Natural killer cell (primary cell): ENCODE data around the gene RFX8. TPM values are rescaled to one million over a fixed set of nuclear protein-coding genes. Genes with fewer than 3 reads are reported as not detected.

Source experiments
- ATAC-seq, 3 donors: fragments of 150-1000 bp in 2 of 3; fragments of 200-7000 bp in 1 of 3; cut with Tn5 transposase; 1 replicate in 1 of 3; 2 replicates in 2 of 3; pipeline ENCODE4 v1.10.0; 2021; ENCODE audit warnings: mild to moderate bottlenecking in 2 of 3, moderate library complexity in 2 of 3
- DNase-seq, 2 donors: peaks; one replicate each; pipeline versions ENCODE4 v3.0.0 to v3.0.0-alpha.2; 2013 to 2021; ENCODE audit warnings: mixed read lengths in 1 of 2
- H3K27ac ChIP-seq: one replicate; pipeline ENCODE4 v1.5.1; 2013; ENCODE audit warnings: mild to moderate bottlenecking, low read length
- H3K27me3 ChIP-seq: one replicate; pipeline ENCODE4 v1.6.1; 2013; ENCODE audit warnings: low read length; ENCODE audit not compliant: control insufficient read depth, insufficient read depth
- H3K36me3 ChIP-seq: one replicate; pipeline ENCODE4 v1.6.1; 2013; ENCODE audit warnings: low read length; ENCODE audit not compliant: control insufficient read depth, insufficient read depth
- H3K4me1 ChIP-seq: one replicate; pipeline ENCODE4 v1.6.1; 2013; ENCODE audit warnings: low read length; ENCODE audit not compliant: control insufficient read depth, insufficient read depth
- H3K4me3 ChIP-seq: one replicate; pipeline ENCODE4 v1.5.1; 2013; ENCODE audit warnings: low read length
- H3K9me3 ChIP-seq: one replicate; pipeline ENCODE4 v1.6.1; 2013; ENCODE audit warnings: low read length; ENCODE audit not compliant: control insufficient read depth, insufficient read depth
- H3K27ac Mint-ChIP-seq, 2 donors: one replicate each; pipeline ENCODE4 v1.8.0; 2022; ENCODE audit warnings: mild to moderate bottlenecking in 2 of 2, mixed read lengths in 2 of 2, moderate library complexity in 1 of 2
- H3K27me3 Mint-ChIP-seq, 2 donors: one replicate each; pipeline ENCODE4 v1.8.0; 2022; ENCODE audit warnings: low read depth in 2 of 2, mixed read lengths in 2 of 2
- H3K36me3 Mint-ChIP-seq: one replicate; pipeline ENCODE4 v1.8.0; 2022; ENCODE audit warnings: mixed read lengths
- H3K4me1 Mint-ChIP-seq, 2 donors: one replicate each; pipeline ENCODE4 v1.8.0; 2022; ENCODE audit warnings: mixed read lengths in 2 of 2
- H3K4me3 Mint-ChIP-seq: one replicate; pipeline ENCODE4 v1.8.0; 2022; ENCODE audit warnings: mild to moderate bottlenecking, moderate library complexity, mixed read lengths
- H3K9me3 Mint-ChIP-seq, 2 donors: one replicate each; pipeline ENCODE4 v1.8.0; 2022; ENCODE audit warnings: mixed read lengths in 2 of 2
- WGBS: methylation state at CpG from one replicate; pipeline ENCODE4 v1.1.7; 2013; ENCODE audit warnings: missing lambda C conversion rate; ENCODE audit not compliant: insufficient coverage; 5-methylcytosine and 5-hydroxymethylcytosine counted together
- intact Hi-C: fragments of 100-400 bp; cut with micrococcal nuclease; formaldehyde crosslinking; loops from one replicate; pipeline ENCODE4 v1.14.2; 2022
- total RNA-seq, 4 donors: library from RNA; stranded (reverse); fragments of 120-200 nt in 1 of 4; gene quantifications; one replicate each; pipeline versions ENCODE4 v1.2.3 to v1.2.4, GENCODE V29; 2013 to 2022
- TF ChIP-seq, protein P1 (sequence below): fragments of 200-600 bp; IDR thresholded peaks from one replicate; pipeline ENCODE4 v1.8.0; 2022; ENCODE audit warnings: antibody characterized with exemption

RFX8 gene
- total RNA-seq, 3 donors from 2014 or later (not counting 1 experiment from before 2014, with no cell fraction given): 0.68 TPM; not detected in 2

DNA sequence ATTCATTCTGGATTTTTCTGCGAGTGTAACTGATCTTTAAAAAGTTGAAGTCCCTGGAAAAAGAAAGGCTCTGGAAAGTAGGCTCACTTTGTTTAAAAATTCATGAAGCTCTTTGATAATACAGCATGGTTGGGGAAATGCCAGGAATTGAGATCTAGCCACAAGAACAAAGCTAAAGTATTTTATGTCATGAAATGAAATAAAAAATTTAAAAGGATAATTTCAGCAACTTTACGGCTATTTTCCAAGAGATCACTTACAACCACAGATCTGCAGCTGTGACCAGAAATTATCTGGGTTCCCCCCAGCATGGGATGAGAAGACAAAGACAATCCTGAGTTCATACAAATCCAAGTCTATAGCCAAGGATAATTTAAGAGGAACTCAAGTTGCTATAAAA is 25.3 kb upstream of the RFX8 start:
- WGBS: 95% methylated on average over 2 of the region's 2 CpGs
- Mint-ChIP-seq H3K9me3 (no peaks in the 10 kb centered on the region), H3K27me3 (no peaks in the 10 kb centered on the region), H3K4me1 (peaks cover 0 to 5% of the 10 kb centered on the region in 2 donors), H3K36me3 (no peaks in the 10 kb centered on the region), H3K4me3 (no peak overlapping the region), H3K27ac (no peak overlapping the region)
- ATAC-seq: no peak
- H3K27me3 ChIP-seq: no peaks in the 10 kb centered on the region
- H3K27ac ChIP-seq: no peak overlapping the region
- no peaks in the 10 kb centered on the region for H3K9me3 ChIP-seq
- intact Hi-C loops: no loop called here
- H3K4me3 ChIP-seq: no peak overlapping the region
- no peaks in the 10 kb centered on the region for H3K36me3 ChIP-seq
- H3K4me1 ChIP-seq: no peaks in the 10 kb centered on the region
- DNase-seq: no peak
- TF ChIP-seq, protein P1, sequence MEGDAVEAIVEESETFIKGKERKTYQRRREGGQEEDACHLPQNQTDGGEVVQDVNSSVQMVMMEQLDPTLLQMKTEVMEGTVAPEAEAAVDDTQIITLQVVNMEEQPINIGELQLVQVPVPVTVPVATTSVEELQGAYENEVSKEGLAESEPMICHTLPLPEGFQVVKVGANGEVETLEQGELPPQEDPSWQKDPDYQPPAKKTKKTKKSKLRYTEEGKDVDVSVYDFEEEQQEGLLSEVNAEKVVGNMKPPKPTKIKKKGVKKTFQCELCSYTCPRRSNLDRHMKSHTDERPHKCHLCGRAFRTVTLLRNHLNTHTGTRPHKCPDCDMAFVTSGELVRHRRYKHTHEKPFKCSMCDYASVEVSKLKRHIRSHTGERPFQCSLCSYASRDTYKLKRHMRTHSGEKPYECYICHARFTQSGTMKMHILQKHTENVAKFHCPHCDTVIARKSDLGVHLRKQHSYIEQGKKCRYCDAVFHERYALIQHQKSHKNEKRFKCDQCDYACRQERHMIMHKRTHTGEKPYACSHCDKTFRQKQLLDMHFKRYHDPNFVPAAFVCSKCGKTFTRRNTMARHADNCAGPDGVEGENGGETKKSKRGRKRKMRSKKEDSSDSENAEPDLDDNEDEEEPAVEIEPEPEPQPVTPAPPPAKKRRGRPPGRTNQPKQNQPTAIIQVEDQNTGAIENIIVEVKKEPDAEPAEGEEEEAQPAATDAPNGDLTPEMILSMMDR: no peak

DNA sequence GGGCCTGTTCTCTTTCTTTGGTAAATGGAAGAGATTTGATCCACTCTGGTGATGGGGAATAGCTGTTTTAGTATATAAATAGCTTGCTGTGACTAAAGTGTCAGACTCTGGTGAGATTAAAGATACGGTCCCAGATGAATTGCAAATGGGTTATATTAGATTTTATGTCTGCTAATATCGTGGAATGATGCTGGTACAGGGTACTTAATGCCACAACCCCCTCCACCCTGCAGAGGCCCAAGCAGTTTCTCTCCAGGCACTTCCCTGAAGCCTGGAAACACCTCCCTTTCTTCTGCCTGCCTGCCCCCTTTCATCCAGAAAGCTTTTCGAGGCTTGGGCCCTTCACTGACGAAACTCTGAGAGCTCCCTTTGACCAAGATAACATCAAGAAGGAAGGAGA is 21.4 kb upstream of the RFX8 start:
- no peak for DNase-seq
- TF ChIP-seq, protein P1: no peak
- Histone ChIP-seq H3K27ac (no peak overlapping the region), H3K36me3 (no peaks in the 10 kb centered on the region), H3K4me1 (no peaks in the 10 kb centered on the region), H3K4me3 (no peak overlapping the region), H3K27me3 (no peaks in the 10 kb centered on the region), H3K9me3 (no peaks in the 10 kb centered on the region)
- H3K9me3 Mint-ChIP-seq: no peaks in the 10 kb centered on the region
- H3K4me3 Mint-ChIP-seq: no peak overlapping the region
- no peak for ATAC-seq
- intact Hi-C loops: no loop called here
- H3K36me3 Mint-ChIP-seq: no peaks in the 10 kb centered on the region
- H3K27me3 Mint-ChIP-seq: no peaks in the 10 kb centered on the region
- no peak overlapping the region for H3K27ac Mint-ChIP-seq
- 100% methylated on average over 4 of the region's 4 CpGs for WGBS
- no peaks in the 10 kb centered on the region for H3K4me1 Mint-ChIP-seq

DNA sequence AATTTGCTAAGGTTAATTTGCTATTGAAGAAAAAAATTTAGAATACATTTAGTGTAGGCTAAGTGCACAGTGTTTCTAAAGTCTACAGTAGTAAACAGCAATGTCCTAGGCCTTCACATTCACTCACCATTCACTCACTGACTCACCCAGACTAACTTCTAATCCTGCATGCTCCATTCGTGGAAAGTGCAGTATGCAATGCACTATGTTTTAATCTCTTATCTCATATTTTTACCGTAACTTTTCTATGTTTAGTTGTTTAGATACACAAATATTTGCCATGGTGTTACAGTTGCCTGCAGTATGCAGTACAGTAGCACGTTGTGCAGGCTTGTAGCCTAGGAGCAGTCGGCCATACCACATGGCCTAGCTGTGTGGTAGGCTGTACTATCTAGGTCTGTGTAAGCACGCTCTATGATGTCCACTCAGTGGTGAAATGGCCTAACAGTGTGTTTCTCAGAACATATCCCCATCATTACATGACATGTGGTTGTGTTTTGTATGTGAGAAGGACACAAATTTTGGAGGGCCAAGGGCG is 18.1 kb upstream of the RFX8 start:
- Mint-ChIP-seq H3K4me1 (no peaks in the 10 kb centered on the region), H3K4me3 (no peak overlapping the region), H3K27me3 (peaks cover 0 to 20% of the 10 kb centered on the region in 2 donors), H3K27ac (no peak overlapping the region), H3K9me3 (no peaks in the 10 kb centered on the region), H3K36me3 (no peaks in the 10 kb centered on the region)
- Histone ChIP-seq H3K4me1 (no peaks in the 10 kb centered on the region), H3K4me3 (no peak overlapping the region), H3K9me3 (no peaks in the 10 kb centered on the region), H3K27ac (no peak overlapping the region), H3K27me3 (no peaks in the 10 kb centered on the region), H3K36me3 (no peaks in the 10 kb centered on the region)
- DNase-seq (no peak), ATAC-seq (no peak)
- TF ChIP-seq, protein P1: no peak
- intact Hi-C loops: no loop called here
- 93% methylated on average over 5 of the region's 6 CpGs for WGBS

DNA sequence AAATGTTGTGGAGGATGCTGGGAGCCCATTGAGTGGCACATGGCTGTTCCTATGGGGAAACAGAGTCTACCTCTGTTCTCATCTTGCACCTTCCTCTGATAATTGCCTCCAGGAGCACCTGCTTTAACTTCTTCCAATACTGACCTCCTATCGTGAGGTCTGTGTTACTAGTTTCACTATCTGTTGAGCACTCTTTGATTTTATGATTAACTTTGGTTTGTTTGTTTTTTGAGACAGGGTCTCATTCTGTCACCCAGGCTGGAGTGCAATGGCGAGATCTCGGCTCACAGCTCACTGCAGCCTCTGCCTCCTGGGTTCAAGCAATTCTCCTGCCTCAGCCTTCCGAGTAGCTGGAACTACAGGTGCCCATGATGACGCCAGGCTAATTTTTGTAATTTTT is 12.1 kb upstream of the RFX8 start:
- WGBS: 93% methylated on average over 5 of the region's 5 CpGs
- no peaks in the 10 kb centered on the region for H3K27me3 ChIP-seq
- no peaks in the 10 kb centered on the region for H3K9me3 ChIP-seq
- no peak overlapping the region for H3K27ac ChIP-seq
- TF ChIP-seq, protein P1: no peak
- no peak for ATAC-seq
- H3K4me1 Mint-ChIP-seq: peaks cover 0 to 9% of the 10 kb centered on the region in 2 donors
- H3K4me3 Mint-ChIP-seq: no peak overlapping the region
- H3K27me3 Mint-ChIP-seq: peaks cover 7 to 28% of the 10 kb centered on the region in 2 donors
- H3K4me1 ChIP-seq: no peaks in the 10 kb centered on the region
- H3K9me3 Mint-ChIP-seq: no peaks in the 10 kb centered on the region
- H3K36me3 Mint-ChIP-seq: no peaks in the 10 kb centered on the region
- no peaks in the 10 kb centered on the region for H3K36me3 ChIP-seq
- DNase-seq: no peak
- no peak overlapping the region for H3K4me3 ChIP-seq
- intact Hi-C loops: no loop called here
- no peak overlapping the region for H3K27ac Mint-ChIP-seq
